Testis (tissue), 2 donors: ENCODE measurements around the gene DNAH6.

ENCODE experiments used
- CTCF ChIP-seq, 3 experiments: fragments of 450-650 bp in 2 of 3; fragments of 200-600 bp in 1 of 3; sonication (generic) in 1 of 3; IDR thresholded peaks; one replicate each; pipeline ENCODE4 v1.5.1; 2016 to 2019; ENCODE audit warnings: antibody characterized with exemption in 3 of 3, mild to moderate bottlenecking in 2 of 3, moderate library complexity in 1 of 3
- POLR2A ChIP-seq: fragments of 450-650 bp; IDR thresholded peaks from one replicate; pipeline ENCODE4 v1.6.1; 2017; ENCODE audit warnings: antibody characterized with exemption, mild to moderate bottlenecking, moderate library complexity

- TF ChIP-seq CTCF (IDR thresholded peaks at IDR 0.05): no peak
- no peak for TF ChIP-seq POLR2A
Measured at GRCh38 chr2:84467389-84467788, 48.9 kb upstream of the DNAH6 start.
